Forelimb muscle (tissue), 1 donor: Measurements from ENCODE around the gene KRT34. TPM values are rescaled to one million over a fixed set of nuclear protein-coding genes. Genes with fewer than 3 reads are reported as not detected.

ENCODE experiments used
- DNase-seq: peaks from one replicate; pipeline ENCODE4 v3.0.0-alpha.2; 2013; ENCODE audit warnings: low read depth
- polyA plus RNA-seq: library from polyadenylated mRNA; unstranded; fragments of 120-200 nt; gene quantifications from one replicate; pipeline ENCODE4 v1.2.1, GENCODE V29; 2013; ENCODE audit not compliant: insufficient read length

Gene KRT34
- polyA plus RNA-seq, 1 donor, result not detected

GRCh38 chr17:41333836-41334235, 48.3 kb downstream of the KRT34 start:
- no peak for DNase-seq

- DNase-seq, result no peak
Measured at GRCh38 chr17:41333098-41333497, 49.0 kb downstream of the KRT34 start.

GRCh38 chr17:41332239-41332638, 49.9 kb downstream of the KRT34 start:
- DNase-seq, result no peak

- DNase-seq, result no peak
Measured at GRCh38 chr17:41331606-41332005, 50.5 kb downstream of the KRT34 start.

- no peak for DNase-seq
Measured at GRCh38 chr17:41329279-41329948, 52.7 kb downstream of the KRT34 start.

- no peak for DNase-seq
Measured at GRCh38 chr17:41328207-41328606, 53.9 kb downstream of the KRT34 start.

Other genes with a start within 250 kb of the KRT34 start
- not detected for gene KRTAP4-6, start 241.8 kb downstream of the KRT34 start, polyA plus RNA-seq
- not detected for gene KRTAP4-5, start 232.5 kb downstream of the KRT34 start, polyA plus RNA-seq
- gene KRTAP4-4, start 221.6 kb downstream of the KRT34 start, polyA plus RNA-seq, result not detected
- not detected for gene KRTAP4-3, start 214.1 kb downstream of the KRT34 start, polyA plus RNA-seq
- not detected for gene KRTAP4-2, start 204.1 kb downstream of the KRT34 start, polyA plus RNA-seq
- not detected for gene KRTAP4-1, start 197.4 kb downstream of the KRT34 start, polyA plus RNA-seq
- not detected for gene KRTAP9-1, start 192.4 kb downstream of the KRT34 start, polyA plus RNA-seq
- gene KRTAP9-2, start 155.7 kb downstream of the KRT34 start, polyA plus RNA-seq, result not detected
- gene KRTAP9-3, start 149.9 kb downstream of the KRT34 start, polyA plus RNA-seq, result not detected
- not detected for gene KRTAP9-8, start 144.3 kb downstream of the KRT34 start, polyA plus RNA-seq
- gene KRTAP9-4, start 132.6 kb downstream of the KRT34 start, polyA plus RNA-seq, result not detected
- gene KRTAP9-9, start 126.9 kb downstream of the KRT34 start, polyA plus RNA-seq, result not detected
- 0.22 TPM for gene KRTAP9-6, start 116.9 kb downstream of the KRT34 start, polyA plus RNA-seq
- gene KRTAP9-7, start 106.6 kb downstream of the KRT34 start, polyA plus RNA-seq, result not detected
- gene KRTAP29-1, start 79.5 kb downstream of the KRT34 start, polyA plus RNA-seq, result not detected
- not detected for gene KRTAP16-1, start 73.0 kb downstream of the KRT34 start, polyA plus RNA-seq
- not detected for gene KRTAP17-1, start 66.6 kb downstream of the KRT34 start, polyA plus RNA-seq
- not detected for gene KRT33A, start 31.5 kb downstream of the KRT34 start, polyA plus RNA-seq
- not detected for gene KRT33B, start 12.5 kb downstream of the KRT34 start, polyA plus RNA-seq
- gene KRT31, start 15.3 kb upstream of the KRT34 start, polyA plus RNA-seq, result 5.9 TPM
- not detected for gene KRT37, start 42.3 kb upstream of the KRT34 start, polyA plus RNA-seq
- gene KRT38, start 58.7 kb upstream of the KRT34 start, polyA plus RNA-seq, result not detected
- gene KRT32, start 85.1 kb upstream of the KRT34 start, polyA plus RNA-seq, result not detected
- not detected for gene KRT35, start 98.8 kb upstream of the KRT34 start, polyA plus RNA-seq
- gene KRT36, start 107.6 kb upstream of the KRT34 start, polyA plus RNA-seq, result not detected
- not detected for gene KRT13, start 123.3 kb upstream of the KRT34 start, polyA plus RNA-seq
- 0.11 TPM for gene KRT15, start 136.6 kb upstream of the KRT34 start, polyA plus RNA-seq
- gene KRT19, start 146.0 kb upstream of the KRT34 start, polyA plus RNA-seq, result 0.28 TPM
- not detected for gene KRT9, start 189.8 kb upstream of the KRT34 start, polyA plus RNA-seq
- not detected for gene KRT14, start 204.6 kb upstream of the KRT34 start, polyA plus RNA-seq
- not detected for gene KRT16, start 230.5 kb upstream of the KRT34 start, polyA plus RNA-seq
- gene KRT17, start 242.3 kb upstream of the KRT34 start, polyA plus RNA-seq, result 0.71 TPM